Loucy (cell line): ENCODE results near the gene UBA52.

Experiments used
- H2AFZ ChIP-seq: fragments of 200-600 bp; sonication (generic); 2 replicates; pipeline ENCODE4 v1.6.0; 2016; ENCODE audit warnings: antibody characterized with exemption, mild to moderate bottlenecking, low read length, moderate library complexity
- H3F3A ChIP-seq: fragments of 200-600 bp; 2 replicates; pipeline ENCODE4 v1.6.0; 2016; ENCODE audit warnings: antibody characterized with exemption, low read depth, mild to moderate bottlenecking
- H3K27me3 ChIP-seq: fragments of 200-600 bp; sonication (generic); 2 replicates; pipeline ENCODE4 v1.6.1; 2014; ENCODE audit warnings: low read length, mild to moderate bottlenecking; ENCODE audit not compliant: insufficient read depth, poor library complexity, severe bottlenecking
- H3K36me3 ChIP-seq: fragments of 200-600 bp; sonication (generic); 2 replicates; pipeline ENCODE4 v1.6.1; 2016; ENCODE audit warnings: low read length; ENCODE audit not compliant: insufficient read depth
- H3K4me1 ChIP-seq: fragments of 200-600 bp; sonication (generic); 2 replicates; pipeline ENCODE4 v1.5.1; 2014; ENCODE audit warnings: low read length, mild to moderate bottlenecking; ENCODE audit not compliant: insufficient read depth, poor library complexity, severe bottlenecking
- H3K4me2 ChIP-seq: fragments of 200-600 bp; sonication (generic); 2 replicates; pipeline ENCODE4 v1.6.0; 2014; ENCODE audit warnings: antibody characterized with exemption, low read length, low read depth, mild to moderate bottlenecking; ENCODE audit not compliant: poor library complexity, severe bottlenecking
- H3K4me3 ChIP-seq: fragments of 200-600 bp; sonication (generic); 2 replicates; pipeline ENCODE4 v1.5.1; 2014; ENCODE audit warnings: low read length, mild to moderate bottlenecking, mixed read lengths; ENCODE audit not compliant: poor library complexity, severe bottlenecking
- H3K79me2 ChIP-seq: fragments of 200-600 bp; sonication (generic); 2 replicates; pipeline ENCODE4 v1.6.1; 2014; ENCODE audit warnings: low read length; ENCODE audit not compliant: insufficient read depth
- H3K9ac ChIP-seq: fragments of 200-600 bp; sonication (generic); 2 replicates; pipeline ENCODE4 v1.6.0; 2014; ENCODE audit warnings: mild to moderate bottlenecking, low read depth, low read length, moderate library complexity; ENCODE audit not compliant: poor library complexity, severe bottlenecking
- H3K9me2 ChIP-seq: fragments of 200-600 bp; sonication (generic); replicated peaks from 2 replicates; pipeline ENCODE4 v1.6.1; 2016; ENCODE audit warnings: low read depth, low read length, mixed read lengths
- H3K9me3 ChIP-seq: fragments of 200-600 bp; sonication (generic); 2 replicates; pipeline ENCODE4 v1.6.1; 2014; ENCODE audit warnings: mild to moderate bottlenecking, antibody characterized with exemption, low read length, low read depth; ENCODE audit not compliant: insufficient read depth
- H4K20me1 ChIP-seq: fragments of 200-600 bp; sonication (generic); 2 replicates; pipeline ENCODE4 v1.6.0; 2014; ENCODE audit warnings: antibody characterized with exemption, low read length, mild to moderate bottlenecking; ENCODE audit not compliant: insufficient read depth, poor library complexity, severe bottlenecking
- CTCF ChIP-seq: fragments of 200-600 bp; sonication (generic); conservative IDR thresholded peaks from 2 replicates; pipeline ENCODE4 v1.5.1; 2014; ENCODE audit warnings: mild to moderate bottlenecking, antibody characterized with exemption, low read length
- EZH2phosphoT487 ChIP-seq: fragments of 200-600 bp; IDR thresholded peaks from 2 replicates; pipeline ENCODE4 v1.6.1; 2018; ENCODE audit warnings: antibody characterized with exemption, mild to moderate bottlenecking, moderate library complexity, borderline replicate concordance

The UBA52 gene

DNA sequence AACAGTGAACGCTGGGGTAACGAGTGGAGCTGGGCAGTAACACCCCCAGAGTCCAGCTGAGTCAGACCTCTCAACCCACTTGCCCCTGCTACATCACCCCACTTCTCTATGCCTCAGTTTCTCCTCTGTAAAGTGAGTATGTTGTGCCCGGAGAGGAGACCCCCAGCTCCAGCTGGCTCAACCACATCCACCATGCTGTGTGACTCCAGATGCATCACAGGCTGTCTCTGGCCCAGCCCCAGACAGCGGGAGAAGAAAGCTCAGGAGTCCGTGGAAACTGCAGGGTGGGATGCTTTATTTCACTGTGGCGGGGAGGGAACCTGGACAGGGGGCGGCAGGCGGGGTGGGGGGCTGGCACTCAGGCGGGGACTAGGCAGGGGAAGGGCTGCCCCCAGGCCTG is 40.2 kb upstream of the UBA52 start:
- Histone ChIP-seq H3K4me2 (no peak overlapping the region), H3K9me3 (no peaks in the 10 kb centered on the region), H3K9ac (no peak overlapping the region), H3K9me2 (no peaks in the 10 kb centered on the region), H3K4me1 (no peaks in the 10 kb centered on the region), H3K36me3 (peaks cover 3% of the 10 kb centered on the region; the same call in 1 of the 2 replicates), H2AFZ (no peak overlapping the region), H3F3A (no peaks in the 10 kb centered on the region), H3K4me3 (no peak overlapping the region), H3K27me3 (no peaks in the 10 kb centered on the region), H4K20me1 (no peaks in the 10 kb centered on the region), H3K79me2 (no peaks in the 10 kb centered on the region)
- no peak for TF ChIP-seq EZH2phosphoT487
- no peak for TF ChIP-seq CTCF

DNA sequence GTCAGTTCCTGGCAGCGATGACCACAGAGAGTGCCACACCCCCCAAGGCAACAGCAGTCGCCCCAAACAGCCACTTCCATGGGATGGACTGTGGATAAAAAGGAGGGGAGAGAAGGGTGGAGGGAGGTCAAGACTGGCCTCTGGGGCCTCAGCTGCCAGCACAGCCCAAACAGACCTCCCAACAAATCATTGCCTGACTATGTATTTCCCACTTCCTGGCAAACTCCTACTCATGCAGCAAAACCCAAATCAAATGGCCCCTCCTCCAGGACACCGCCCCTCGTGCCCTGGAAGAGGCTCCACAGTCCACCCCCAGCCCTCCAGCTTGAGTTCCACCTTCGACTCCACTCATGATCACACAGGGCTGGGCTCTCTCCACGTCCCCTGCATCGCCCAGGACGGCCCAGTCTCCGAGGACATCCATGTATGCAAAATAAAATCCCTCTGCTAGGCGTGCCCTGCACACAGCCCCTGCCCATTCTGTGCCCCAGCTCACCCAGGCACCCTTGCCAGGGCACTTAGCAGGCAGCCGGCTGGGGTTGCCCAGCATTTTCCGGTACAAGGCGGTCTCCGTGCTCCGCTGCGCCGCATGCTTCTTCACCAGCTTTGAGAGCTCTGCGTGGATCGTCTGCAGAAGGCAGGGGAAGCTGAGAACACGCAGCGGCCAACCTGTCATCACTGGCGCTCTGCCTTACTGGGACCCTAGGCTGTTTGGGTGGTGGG is 39.3 kb upstream of the UBA52 start:
- no peaks in the 10 kb centered on the region for H3F3A ChIP-seq
- H4K20me1 ChIP-seq = no peaks in the 10 kb centered on the region
- no peaks in the 10 kb centered on the region for H3K9me2 ChIP-seq
- H3K4me3 ChIP-seq = no peak overlapping the region
- TF ChIP-seq CTCF (no peak), EZH2phosphoT487 (no peak)
- no peaks in the 10 kb centered on the region for H3K79me2 ChIP-seq
- H3K36me3 ChIP-seq = peaks cover 3% of the 10 kb centered on the region; the same call in 1 of the 2 replicates
- no peaks in the 10 kb centered on the region for H3K27me3 ChIP-seq
- no peaks in the 10 kb centered on the region for H3K9me3 ChIP-seq
- H2AFZ ChIP-seq = no peak overlapping the region
- H3K4me2 ChIP-seq = no peak overlapping the region
- H3K4me1 ChIP-seq = no peaks in the 10 kb centered on the region
- no peak overlapping the region for H3K9ac ChIP-seq

GRCh38 chr19:18533058-18533457 is 38.6 kb upstream of the UBA52 start:
- no peaks in the 10 kb centered on the region for H3K79me2 ChIP-seq

More at GRCh38 chr19:18533058-18533457, 38.6 kb upstream of the UBA52 start:
- no peak for TF ChIP-seq CTCF
- H3K9me2 ChIP-seq = no peaks in the 10 kb centered on the region
- H3K27me3 ChIP-seq = no peaks in the 10 kb centered on the region
- no peak overlapping the region for H3K4me3 ChIP-seq
- H3K36me3 ChIP-seq = peaks cover 3% of the 10 kb centered on the region; the same call in 1 of the 2 replicates
- H3F3A ChIP-seq = no peaks in the 10 kb centered on the region
- no peak overlapping the region for H2AFZ ChIP-seq
- H3K9ac ChIP-seq = no peak overlapping the region
- H3K4me2 ChIP-seq = no peak overlapping the region
- no peaks in the 10 kb centered on the region for H4K20me1 ChIP-seq
- H3K4me1 ChIP-seq = no peaks in the 10 kb centered on the region
- no peaks in the 10 kb centered on the region for H3K9me3 ChIP-seq
